Calu3 (cell line): ENCODE results near the gene IFT81. TPM values are rescaled to one million over a fixed set of nuclear protein-coding genes. Genes with fewer than 3 reads are reported as not detected.
"Not testable (repeated sequence)": the region's sequence is repeated elsewhere in the genome, so short reads cannot be mapped to it uniquely, and the experiment has no call there.

ENCODE experiments used
- BruUV-seq: library from RNA; stranded (reverse); fragments of 400-500 nt; replicated peaks from 2 replicates; lab custom pipeline; 2021; lab: Mats Ljungman, UMichigan
- CTCF ChIA-PET: fragments of 300-600 bp; sonication (Branson Sonifier 250); formaldehyde crosslinking; loops from one replicate; lab custom pipeline; 2022; ENCODE audit warnings: antibody characterized with exemption; lab: Charles Lee
- DNase-seq: peaks from one replicate; pipeline ENCODE4 v3.0.0; 2022
- H3K27ac Mint-ChIP-seq: one replicate; pipeline ENCODE4 v1.8.0; 2022; ENCODE audit warnings: mixed read lengths; ENCODE audit not compliant: unreplicated experiment
- H3K27me3 Mint-ChIP-seq: one replicate; pipeline ENCODE4 v1.8.0; 2022; ENCODE audit warnings: mixed read lengths; ENCODE audit not compliant: unreplicated experiment
- H3K36me3 Mint-ChIP-seq: one replicate; pipeline ENCODE4 v1.8.0; 2022; ENCODE audit warnings: mild to moderate bottlenecking, moderate library complexity, mixed read lengths; ENCODE audit not compliant: insufficient read depth, unreplicated experiment
- H3K4me1 Mint-ChIP-seq: one replicate; pipeline ENCODE4 v1.8.0; 2022; ENCODE audit warnings: mild to moderate bottlenecking, low read depth, mixed read lengths; ENCODE audit not compliant: unreplicated experiment
- H3K4me3 Mint-ChIP-seq: one replicate; pipeline ENCODE4 v1.8.0; 2022; ENCODE audit warnings: mild to moderate bottlenecking, low read depth, moderate library complexity, mixed read lengths; ENCODE audit not compliant: unreplicated experiment
- H3K9me3 Mint-ChIP-seq: one replicate; pipeline ENCODE4 v1.8.0; 2022; ENCODE audit warnings: low read depth, mixed read lengths; ENCODE audit not compliant: unreplicated experiment
- intact Hi-C: fragments of 100-400 bp; cut with micrococcal nuclease; formaldehyde crosslinking; loops from one replicate; pipeline ENCODE4 v1.10.0; 2022; ENCODE audit not compliant: unreplicated experiment
- total RNA-seq: library from RNA; stranded (reverse); gene quantifications from 2 replicates; pipeline ENCODE4 v1.2.3, GENCODE V29; 2022
- TF ChIP-seq, protein P1 (sequence below): fragments of 200-600 bp; IDR thresholded peaks from one replicate; pipeline ENCODE4 v1.8.0; 2022; ENCODE audit warnings: antibody characterized with exemption; ENCODE audit not compliant: unreplicated experiment

The IFT81 gene
- total RNA-seq, 1 experiment from 2014 or later, result 16.4 TPM

DNA sequence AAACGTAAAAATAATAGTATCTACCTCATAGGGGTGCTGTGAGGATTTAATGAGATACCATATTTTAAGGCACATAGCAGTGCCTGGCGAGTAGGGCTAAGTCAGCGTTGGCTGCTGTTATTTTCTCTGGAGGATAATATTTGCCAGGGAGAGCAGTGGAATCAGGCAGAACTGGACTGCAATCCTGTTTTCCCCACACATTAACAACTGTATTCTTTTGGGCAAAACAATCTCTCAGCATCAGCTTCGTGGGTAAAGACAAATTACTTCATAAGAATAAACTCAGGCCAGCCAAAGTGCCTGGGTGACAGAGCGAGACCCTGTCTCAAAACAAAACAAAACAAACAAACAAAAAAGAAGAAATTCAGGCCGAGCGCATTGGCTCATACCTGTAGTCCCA lies 127.2 kb downstream of the IFT81 start:
- H3K4me1 Mint-ChIP-seq, result peaks cover 46% of the 10 kb centered on the region

DNA sequence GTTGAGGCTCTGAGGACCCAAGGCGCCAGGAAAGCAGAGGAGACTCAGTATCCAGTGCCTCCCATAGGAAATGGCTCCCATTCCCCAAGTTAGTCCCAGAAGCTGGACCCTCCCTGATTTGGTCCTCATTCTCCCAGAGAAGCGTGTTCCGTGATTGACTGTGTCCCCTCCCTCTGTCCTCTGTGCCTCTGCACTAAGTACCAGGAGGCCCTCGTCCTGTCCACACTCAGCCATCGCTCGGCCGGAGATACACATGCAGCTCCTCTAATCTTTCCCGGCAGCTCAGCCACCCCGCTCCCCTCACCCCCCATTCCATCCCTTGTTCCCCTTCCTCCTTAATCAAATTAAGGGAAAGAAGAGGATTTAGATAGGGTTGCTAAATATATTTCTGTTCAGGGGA lies 128.6 kb downstream of the IFT81 start:
- no peaks in the 10 kb centered on the region for H3K27me3 Mint-ChIP-seq
- intact Hi-C loops, result no loop called here
- H3K4me3 Mint-ChIP-seq, result no peak overlapping the region
- TF ChIP-seq, protein P1, sequence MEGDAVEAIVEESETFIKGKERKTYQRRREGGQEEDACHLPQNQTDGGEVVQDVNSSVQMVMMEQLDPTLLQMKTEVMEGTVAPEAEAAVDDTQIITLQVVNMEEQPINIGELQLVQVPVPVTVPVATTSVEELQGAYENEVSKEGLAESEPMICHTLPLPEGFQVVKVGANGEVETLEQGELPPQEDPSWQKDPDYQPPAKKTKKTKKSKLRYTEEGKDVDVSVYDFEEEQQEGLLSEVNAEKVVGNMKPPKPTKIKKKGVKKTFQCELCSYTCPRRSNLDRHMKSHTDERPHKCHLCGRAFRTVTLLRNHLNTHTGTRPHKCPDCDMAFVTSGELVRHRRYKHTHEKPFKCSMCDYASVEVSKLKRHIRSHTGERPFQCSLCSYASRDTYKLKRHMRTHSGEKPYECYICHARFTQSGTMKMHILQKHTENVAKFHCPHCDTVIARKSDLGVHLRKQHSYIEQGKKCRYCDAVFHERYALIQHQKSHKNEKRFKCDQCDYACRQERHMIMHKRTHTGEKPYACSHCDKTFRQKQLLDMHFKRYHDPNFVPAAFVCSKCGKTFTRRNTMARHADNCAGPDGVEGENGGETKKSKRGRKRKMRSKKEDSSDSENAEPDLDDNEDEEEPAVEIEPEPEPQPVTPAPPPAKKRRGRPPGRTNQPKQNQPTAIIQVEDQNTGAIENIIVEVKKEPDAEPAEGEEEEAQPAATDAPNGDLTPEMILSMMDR, result no peak
- H3K36me3 Mint-ChIP-seq, result peaks cover 9% of the 10 kb centered on the region
- CTCF ChIA-PET, result no interaction called here
- no peak overlapping the region for H3K27ac Mint-ChIP-seq
- peaks cover 33% of the 10 kb centered on the region for H3K4me1 Mint-ChIP-seq
- BruUV-seq, result no TSS peak
- no peaks in the 10 kb centered on the region for H3K9me3 Mint-ChIP-seq
- no peak for DNase-seq

More for the DNA sequence above, 127.2 kb downstream of the IFT81 start:
- no peak for DNase-seq
- intact Hi-C loops, result no loop called here
- no peaks in the 10 kb centered on the region for H3K27me3 Mint-ChIP-seq
- no peak overlapping the region for H3K4me3 Mint-ChIP-seq
- H3K36me3 Mint-ChIP-seq, result peaks cover 18% of the 10 kb centered on the region
- CTCF ChIA-PET, result no interaction called here
- H3K9me3 Mint-ChIP-seq, result no peaks in the 10 kb centered on the region
- TF ChIP-seq, protein P1, result no peak
- BruUV-seq, result no TSS peak
- no peak overlapping the region for H3K27ac Mint-ChIP-seq

DNA sequence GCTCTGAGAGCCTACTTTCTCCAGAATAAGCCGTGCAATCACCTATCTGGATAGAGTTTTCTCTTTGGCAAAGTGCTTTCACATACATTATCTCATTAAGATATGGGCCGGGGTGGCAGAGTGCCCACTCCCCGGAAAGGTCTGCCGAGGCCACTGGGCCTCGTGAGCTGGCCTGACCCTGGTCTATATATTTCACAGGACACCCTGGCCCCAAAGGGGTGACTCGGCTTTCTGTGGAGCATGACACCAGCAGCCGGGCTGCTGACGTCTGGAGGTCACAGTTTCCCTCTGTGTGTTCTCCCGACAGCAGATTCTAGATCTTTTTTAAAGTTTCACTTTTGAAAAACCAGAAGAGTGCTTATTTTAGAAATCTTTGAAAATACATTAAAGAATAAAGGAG lies 129.0 kb downstream of the IFT81 start:
- Mint-ChIP-seq H3K27ac (no peak overlapping the region), H3K27me3 (no peaks in the 10 kb centered on the region), H3K9me3 (no peaks in the 10 kb centered on the region), H3K36me3 (peaks cover 5% of the 10 kb centered on the region), H3K4me3 (no peak overlapping the region), H3K4me1 (peaks cover 28% of the 10 kb centered on the region)
- TF ChIP-seq, protein P1, result no peak
- no peak for DNase-seq
- CTCF ChIA-PET, result interaction anchor here (1.4 kb wide), 1 partner anchor 13 kb away, joined by 3 read pairs; no protein-coding TSS in a partner anchor
- no TSS peak for BruUV-seq
- intact Hi-C loops, result no loop called here

DNA sequence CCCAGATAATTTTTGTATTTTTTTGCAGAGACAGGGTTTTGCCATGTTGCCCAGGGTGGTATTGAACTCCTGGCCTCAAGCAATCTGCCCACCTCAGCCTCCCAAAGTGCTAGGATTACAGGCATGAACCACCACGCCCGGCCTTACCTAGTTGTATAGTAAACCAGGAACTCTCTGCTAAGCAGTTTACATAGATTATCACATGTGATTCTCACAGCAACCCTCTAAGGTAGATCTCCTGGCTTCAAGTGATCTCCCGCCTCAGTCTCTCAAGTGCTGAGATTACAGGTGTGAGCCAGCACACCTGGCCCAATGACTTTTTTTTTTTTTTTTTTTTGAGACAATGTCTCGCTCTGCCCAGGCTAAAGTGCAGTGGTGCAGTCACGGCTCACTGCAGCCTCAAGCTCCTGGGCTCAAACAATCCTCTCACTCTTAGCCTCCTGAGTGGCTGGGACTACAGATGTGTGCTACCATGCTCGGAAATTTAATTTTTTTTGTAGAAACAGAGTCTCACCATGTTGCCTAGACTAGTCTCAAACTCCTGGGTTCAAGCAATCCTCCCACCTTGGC lies 130.9 kb downstream of the IFT81 start:
- CTCF ChIA-PET, result no interaction called here
- BruUV-seq, result no TSS peak
- Mint-ChIP-seq H3K9me3 (no peaks in the 10 kb centered on the region), H3K4me3 (no peak overlapping the region), H3K4me1 (peaks cover 9% of the 10 kb centered on the region), H3K27ac (no peak overlapping the region), H3K36me3 (no peaks in the 10 kb centered on the region), H3K27me3 (no peaks in the 10 kb centered on the region)
- intact Hi-C loops, result no loop called here
- TF ChIP-seq, protein P1, result no peak
- DNase-seq, result no peak

DNA sequence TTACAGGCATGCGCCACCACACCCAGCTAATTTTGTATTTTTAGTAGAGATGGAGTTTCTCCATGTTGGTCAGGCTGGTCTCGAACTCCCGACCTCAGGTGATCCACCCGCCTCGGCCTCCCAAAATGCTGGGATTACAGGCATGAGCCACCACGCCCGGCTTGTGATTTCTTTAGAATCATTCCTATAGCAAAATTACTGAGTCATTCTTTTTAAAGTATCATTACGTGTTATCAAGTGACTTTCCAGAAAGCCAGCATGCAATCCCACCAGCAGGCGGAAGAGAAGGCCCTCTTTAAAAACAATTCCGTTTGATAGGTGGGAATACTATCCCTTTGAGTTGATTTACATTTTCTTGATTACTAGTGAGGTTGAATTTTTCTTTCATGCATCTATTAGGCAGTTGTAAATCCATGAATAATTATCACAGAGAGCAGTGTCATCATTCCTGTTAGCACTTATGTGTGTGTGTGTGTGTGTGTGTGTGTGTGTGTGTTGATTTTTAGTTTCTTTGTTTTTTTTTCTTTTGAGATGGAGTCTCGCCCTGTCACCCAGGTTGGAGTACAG lies 131.8 kb downstream of the IFT81 start:
- H3K27ac Mint-ChIP-seq, CTCF ChIA-PET, BruUV-seq, DNase-seq, H3K4me3 Mint-ChIP-seq, H3K36me3 Mint-ChIP-seq, H3K4me1 Mint-ChIP-seq, H3K27me3 Mint-ChIP-seq, intact Hi-C loops, H3K9me3 Mint-ChIP-seq: not testable (repeated sequence)
